Posterior vena cava (tissue), 2 donors: ENCODE results near the gene WDR86. TPM values are rescaled to one million over a fixed set of nuclear protein-coding genes. Genes with fewer than 3 reads are reported as not detected.

Experiments used
- DNase-seq: peaks from one replicate; pipeline ENCODE4 v3.0.0-alpha.2; 2020; ENCODE audit warnings: low spot score
- intact Hi-C, 2 donors: fragments of 100-400 bp; cut with DNase I; formaldehyde crosslinking; loops; one replicate each; pipeline versions ENCODE4 v1.14.1 to v1.14.2; 2022 to 2023
- long read RNA-seq, 2 donors: library from polyadenylated mRNA; unstranded; transcript quantifications; one replicate each; pipeline ENCODE4 v2.0.0, GENCODE V29; 2020 to 2021
- total RNA-seq, 2 donors: library from RNA; stranded (reverse); fragmentation: NEBNext Ultra II Directional; extraction: Animal tissue kit (Norgen Biotek cat#: 25700); gene quantifications; one replicate each; pipeline ENCODE4 v1.2.1, GENCODE V29; 2021
- donor health status: DM: yes; HTN: yes; CAD: no.
- donor health status: DM: yes; HTN: yes; CAD: no.

The WDR86 gene
- total RNA-seq, result 1 to 10 TPM; 4.1 to 6.2 TPM
- long read RNA-seq, donor 1, partial matches to known transcripts, result 2 of 7 reads
- long read RNA-seq, donor 1, other reads (novel, unspliced or antisense), result 4 of 7 reads
- long read RNA-seq, donor 2, partial matches to known transcripts, result 0 of 1 reads
- long read RNA-seq, donor 2, other reads (novel, unspliced or antisense), result 1 of 1 reads

- DNase-seq, result no peak
- intact Hi-C loops, result no loop called here
Observed at GRCh38 chr7:151409667-151410404, at the start of gene WDR86. WDR86 (minus strand) TSS chr7:151410038; CDS start chr7:151409589, 449 bp downstream.

GRCh38 chr7:151457534-151457933, 47.7 kb upstream of the WDR86 start:
- DNase-seq, result no peak
- intact Hi-C loops, result no loop called here

GRCh38 chr7:151456782-151457181, 46.9 kb upstream of the WDR86 start:
- intact Hi-C loops, result no loop called here
- no peak for DNase-seq

DNA sequence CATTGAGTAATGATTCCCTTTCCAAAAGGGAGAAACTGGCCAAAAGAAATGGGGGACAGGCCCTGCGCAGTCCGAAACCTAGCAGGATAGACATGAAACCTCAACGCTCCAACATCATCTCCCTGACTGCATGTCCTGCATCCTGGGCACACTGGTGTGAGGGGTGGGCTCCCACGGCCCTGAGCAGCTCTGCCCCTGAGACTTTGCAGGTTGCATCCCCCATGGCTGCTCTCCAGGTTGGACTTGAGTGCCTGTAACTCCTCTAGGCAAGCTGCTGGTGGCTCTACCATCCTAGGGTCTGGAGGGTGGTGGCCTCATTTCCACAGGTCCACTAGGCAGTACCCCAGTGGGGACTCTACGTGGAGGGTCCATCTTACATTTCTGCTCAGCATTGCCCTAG, 46.4 kb upstream of the WDR86 start:
- intact Hi-C loops, result no loop called here
- DNase-seq, result no peak

DNA sequence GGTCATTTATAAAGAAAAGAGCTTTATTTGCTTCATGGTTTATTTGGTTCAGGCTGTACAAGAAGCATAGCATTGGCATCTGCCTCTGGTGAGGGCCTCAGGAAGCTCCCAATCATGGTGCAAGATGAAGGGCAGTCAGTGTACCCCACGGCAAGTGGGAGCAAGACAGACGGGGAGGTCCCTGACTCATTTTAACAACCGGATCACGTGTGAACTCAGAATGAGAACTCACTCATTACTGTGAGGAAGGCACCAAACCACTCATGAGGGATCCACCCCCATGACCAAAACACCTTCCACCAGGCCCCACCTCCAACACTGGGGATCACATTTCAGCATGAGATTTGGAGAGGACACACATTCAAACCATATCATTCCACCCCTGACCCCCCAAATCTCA, 45.9 kb upstream of the WDR86 start:
- no peak for DNase-seq
- intact Hi-C loops, result no loop called here

- intact Hi-C loops, result no loop called here
- no peak for DNase-seq
Observed at GRCh38 chr7:151454932-151455530, 45.2 kb upstream of the WDR86 start.

- intact Hi-C loops, result no loop called here
- no peak for DNase-seq
Observed at GRCh38 chr7:151454305-151454704, 44.5 kb upstream of the WDR86 start.

GRCh38 chr7:151453326-151453791, 43.5 kb upstream of the WDR86 start:
- intact Hi-C loops, result no loop called here
- no peak for DNase-seq

DNA sequence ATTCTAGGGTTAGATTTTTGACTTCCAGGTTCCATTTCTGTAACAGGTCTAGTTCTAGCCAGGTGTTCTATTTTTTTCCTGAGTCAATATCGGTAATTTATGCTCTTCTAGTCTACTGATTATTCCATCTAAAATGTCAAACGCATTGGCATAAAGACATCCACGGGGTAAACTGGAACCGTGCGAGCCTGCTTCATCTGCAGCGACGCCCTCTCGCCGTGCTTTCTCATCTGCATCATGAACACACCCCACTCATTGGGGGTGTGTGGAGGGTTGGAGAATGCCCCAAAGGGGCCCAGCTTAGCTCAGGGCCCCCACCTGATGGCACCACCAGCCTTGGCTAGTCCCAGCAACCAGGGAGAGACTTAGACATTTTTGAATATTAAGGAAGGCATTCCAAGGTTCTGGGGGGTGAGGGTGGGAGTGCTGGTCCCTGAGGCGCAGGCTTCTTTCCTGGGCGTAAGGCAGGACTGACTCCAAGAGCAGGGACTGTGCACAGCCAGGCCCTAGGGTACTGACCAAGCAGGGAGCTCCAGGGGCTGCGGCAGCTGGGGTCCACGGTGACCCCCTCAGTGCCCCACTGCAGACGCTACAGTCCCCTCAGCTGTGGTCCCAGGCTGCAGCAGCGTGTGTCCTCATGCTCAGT, 43.0 kb upstream of the WDR86 start:
- intact Hi-C loops, result no loop called here
- no peak for DNase-seq

DNA sequence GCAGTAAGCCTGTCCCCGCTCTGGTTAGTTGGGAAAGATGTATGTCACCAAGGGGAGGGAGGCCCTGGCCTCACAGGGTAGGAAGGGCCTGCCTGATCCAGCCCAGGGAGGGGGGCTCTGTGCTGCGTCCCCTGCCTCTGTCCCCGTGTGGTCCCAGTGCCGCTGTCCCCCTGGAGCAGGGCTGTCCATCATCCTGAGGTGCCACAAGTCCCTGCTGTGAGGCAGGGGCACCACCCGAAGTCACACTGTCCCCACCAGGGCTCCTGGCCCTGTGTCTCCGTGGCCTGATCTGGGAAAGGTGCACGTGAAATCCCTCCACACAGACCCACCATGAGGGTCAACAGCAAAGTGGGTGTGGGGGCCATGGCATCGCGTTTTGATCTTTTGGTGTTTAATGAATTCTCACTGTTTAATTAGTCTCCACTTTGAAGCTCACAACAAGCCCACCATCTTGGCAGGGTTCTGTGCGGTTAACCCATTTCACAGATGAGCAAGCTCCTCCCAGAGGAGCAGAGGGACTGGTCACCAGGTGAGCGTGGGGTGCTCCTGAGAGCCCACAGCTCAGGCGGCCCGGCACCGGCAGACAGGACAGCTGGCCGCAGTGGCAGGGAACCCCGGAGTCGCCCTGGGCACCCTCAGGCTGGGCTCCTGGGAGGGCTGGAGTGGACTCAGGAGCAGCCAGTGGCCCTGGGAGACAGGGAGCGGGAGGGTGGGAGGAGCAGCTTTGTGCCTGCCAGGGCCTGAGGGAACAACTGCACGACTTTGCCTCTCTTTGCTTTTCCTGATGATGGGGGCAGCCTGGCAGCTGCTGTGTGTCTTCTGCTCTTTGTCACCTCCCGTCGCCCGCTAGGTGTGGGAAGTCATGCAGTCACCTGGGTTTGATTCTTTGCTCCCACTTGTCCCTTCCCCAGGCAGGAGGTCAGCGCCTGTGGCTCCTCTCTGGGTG, 42.1 kb upstream of the WDR86 start:
- intact Hi-C loops, result no loop called here
- no peak for DNase-seq

- intact Hi-C loops, result no loop called here
- DNase-seq, result no peak
Observed at GRCh38 chr7:151451156-151451555, 41.3 kb upstream of the WDR86 start.

DNA sequence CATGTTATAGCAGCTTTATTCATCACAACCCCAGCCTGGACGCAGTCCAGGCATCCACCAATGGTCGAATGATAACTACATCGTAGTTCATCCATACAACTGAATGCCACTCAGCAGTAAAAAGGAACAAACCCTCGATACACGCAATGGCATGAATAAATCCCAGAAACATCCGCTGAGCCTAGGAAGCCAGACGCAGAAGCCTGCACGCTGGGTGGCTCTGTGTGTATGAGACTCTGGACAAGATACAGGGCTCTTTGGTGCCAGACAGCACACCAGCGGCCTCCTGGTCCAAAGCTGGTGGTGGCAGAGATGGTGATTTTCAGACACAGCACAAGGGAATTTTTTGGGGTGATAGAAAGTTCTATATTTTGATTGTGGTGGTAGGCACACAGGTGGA, 40.2 kb upstream of the WDR86 start:
- no peak for DNase-seq
- intact Hi-C loops, result loop anchor here (5.0 kb wide), 1 partner anchor 83 kb away; no protein-coding TSS in a partner anchor

DNA sequence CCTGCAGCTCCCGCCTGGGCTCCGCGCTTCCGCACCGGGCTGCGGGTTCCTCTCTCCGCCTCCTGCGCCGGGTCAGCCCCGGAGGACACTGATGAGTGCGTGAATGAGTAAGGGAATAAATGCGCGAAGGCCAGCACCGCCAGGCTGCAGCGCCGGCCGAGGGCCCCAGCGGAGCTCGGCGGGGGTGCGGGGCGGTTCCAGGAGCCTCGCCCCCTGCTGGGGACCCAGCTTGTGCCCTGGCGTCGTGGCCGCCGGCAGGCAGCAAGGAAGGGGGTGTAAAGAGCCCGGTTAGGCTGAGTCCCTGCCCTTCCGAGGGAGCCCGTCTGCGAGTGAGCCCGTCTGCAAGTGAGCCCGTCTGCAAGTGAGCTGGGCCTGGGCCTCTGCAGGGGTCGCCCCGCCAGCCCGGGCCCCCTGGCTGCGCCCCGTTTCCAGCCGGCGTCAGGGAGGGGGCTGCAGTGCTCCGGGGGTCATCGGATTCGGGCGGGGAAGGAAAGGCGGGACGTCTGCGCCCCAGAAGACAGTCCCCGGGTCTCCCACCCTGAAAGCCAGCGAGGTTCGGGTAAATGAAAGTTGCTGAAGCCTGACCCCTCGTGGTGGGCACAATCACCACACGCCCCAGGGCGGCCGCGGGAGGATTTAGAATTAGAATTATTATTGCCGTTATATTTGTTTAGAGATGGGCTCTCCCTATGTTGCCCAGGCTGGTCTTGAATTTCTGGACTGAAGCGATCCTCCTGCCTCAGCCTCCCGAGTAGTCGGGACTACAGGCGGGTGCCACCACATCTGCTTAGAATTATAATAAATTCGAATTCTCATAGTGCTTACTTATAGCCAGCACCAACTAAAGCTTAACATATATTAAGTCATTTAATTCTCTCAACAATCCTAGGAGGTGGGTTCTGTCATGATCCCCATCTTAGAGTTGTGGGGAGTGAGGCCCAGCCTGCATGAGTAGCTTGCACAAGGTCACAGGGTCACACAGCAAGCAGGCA, 38.7 kb upstream of the WDR86 start:
- intact Hi-C loops, result loop anchor here (5.0 kb wide), 1 partner anchor 81 kb away; no protein-coding TSS in a partner anchor
- DNase-seq, result peak; percentile 89

GRCh38 chr7:151447901-151448260, 38.0 kb upstream of the WDR86 start:
- intact Hi-C loops, result loop anchor here (5.0 kb wide), 1 partner anchor 81 kb away; no protein-coding TSS in a partner anchor

GRCh38 chr7:151447312-151447711, 37.5 kb upstream of the WDR86 start:
- no peak for DNase-seq
- intact Hi-C loops, result loop anchor here (5.0 kb wide), 1 partner anchor 80 kb away; no protein-coding TSS in a partner anchor

More at GRCh38 chr7:151447901-151448260, 38.0 kb upstream of the WDR86 start:
- DNase-seq, result no peak

DNA sequence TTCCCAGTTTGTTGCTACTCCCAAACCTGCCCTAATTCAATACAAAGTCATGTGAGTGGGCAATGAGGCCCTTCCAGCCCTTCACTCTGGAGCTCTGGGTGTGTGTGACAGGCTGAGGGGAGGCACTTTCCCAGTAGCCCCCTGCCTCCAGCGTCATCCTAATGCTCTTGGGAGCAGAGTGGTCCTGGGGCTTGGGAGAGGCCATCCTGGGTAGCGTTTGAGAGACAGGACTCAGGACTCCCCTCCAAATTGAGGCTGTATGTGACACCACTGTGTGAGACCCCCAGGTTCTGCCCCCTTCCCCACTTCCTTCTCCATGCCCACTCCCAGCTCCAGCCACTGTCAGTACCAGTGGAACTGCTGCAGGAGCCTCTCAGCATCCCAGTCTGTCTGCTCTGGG, 36.6 kb upstream of the WDR86 start:
- no peak for DNase-seq
- intact Hi-C loops, result loop anchor here (5.0 kb wide), 1 partner anchor 79 kb away; no protein-coding TSS in a partner anchor

GRCh38 chr7:151444632-151445031, 34.8 kb upstream of the WDR86 start:
- intact Hi-C loops, result loop anchor here (5.0 kb wide), 1 partner anchor 77 kb away; no protein-coding TSS in a partner anchor
- no peak for DNase-seq
